ENCODE data around the gene NR1H2.
"Not testable (repeated sequence)": the region's sequence is repeated elsewhere in the genome, so short reads cannot be mapped to it uniquely, and the experiment has no call there.

Gene NR1H2

DNA sequence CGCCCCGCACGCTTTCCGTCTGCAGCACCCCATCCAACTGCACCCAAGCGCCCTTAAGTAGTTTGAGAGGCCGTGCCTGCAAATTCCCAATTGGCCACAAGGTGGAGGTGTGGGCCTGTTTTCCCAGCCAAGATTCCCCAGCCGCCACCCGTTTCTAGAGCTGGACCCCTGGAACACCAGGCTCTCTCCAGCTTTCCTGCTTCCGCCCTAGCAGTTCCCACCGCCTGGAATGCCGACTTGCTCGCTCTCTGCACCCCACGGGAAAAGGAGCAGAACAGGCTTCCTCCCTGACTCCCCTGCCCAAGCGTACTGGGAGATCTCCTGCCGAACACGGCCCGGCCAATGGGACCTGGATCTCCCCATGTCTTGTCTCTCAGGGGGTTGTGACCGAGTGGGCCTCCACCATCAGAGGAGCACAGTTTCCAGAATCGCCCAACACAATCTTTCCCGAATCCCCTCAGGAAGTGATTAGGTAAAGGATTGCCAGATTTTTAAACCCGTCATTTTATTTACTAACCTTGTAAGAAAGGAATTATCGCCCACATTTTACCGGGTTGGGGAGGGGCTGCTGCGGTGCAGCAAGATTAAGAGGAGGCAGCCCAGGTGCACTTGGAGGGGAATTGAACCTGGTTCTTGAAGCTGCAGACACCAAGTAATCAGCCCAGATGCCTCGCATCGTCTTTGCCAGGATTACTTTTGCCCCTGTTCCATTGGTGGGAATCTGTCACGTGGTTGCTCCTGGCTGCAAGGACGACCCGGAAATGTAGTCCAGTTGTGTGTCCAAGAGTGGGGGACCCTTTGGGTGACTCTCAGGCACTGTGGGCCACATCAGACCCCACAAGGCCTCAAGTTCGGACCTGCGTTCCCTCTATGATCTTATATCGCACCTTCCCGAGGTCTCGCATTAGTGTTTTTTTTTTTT is 7.3 kb upstream of the NR1H2 start:
- intact Hi-C loops (cut with DNase I): loop anchor here (1.0 kb wide), 2 partner anchors 92 to 414 kb away; no protein-coding TSS in a partner anchor
- peak; percentile 76 to 97 (median 88) for DNase-seq

DNA sequence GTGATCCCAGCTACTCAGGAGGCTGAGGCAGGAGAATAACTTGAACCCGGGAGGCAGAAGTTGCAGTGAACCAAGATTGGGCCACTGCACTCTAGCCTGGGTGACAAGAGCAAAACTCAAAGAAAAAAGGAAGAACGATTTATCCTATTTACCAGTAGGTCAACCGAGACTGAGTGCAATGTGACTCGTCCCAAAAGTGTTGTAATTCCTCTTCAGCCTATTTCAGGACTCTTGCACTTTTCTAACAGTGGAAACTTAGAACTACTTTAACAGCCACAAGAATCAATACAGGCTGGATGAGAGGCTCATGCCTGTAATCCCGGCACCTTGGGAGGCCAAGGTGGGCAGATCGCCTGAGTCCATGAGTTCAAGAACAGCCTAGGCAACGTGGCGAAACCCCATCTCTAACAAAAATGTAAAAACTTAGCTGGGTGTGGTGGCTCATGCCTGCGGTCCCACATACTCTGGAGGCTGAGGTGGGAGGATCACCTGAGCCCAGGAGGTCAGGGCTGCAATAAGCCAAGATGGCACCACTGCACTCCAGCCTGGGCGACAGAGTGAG is 4.3 kb upstream of the NR1H2 start:
- intact Hi-C loops (cut with DNase I): loop anchor here (10.0 kb wide), 1 partner anchor 553 kb away; no protein-coding TSS in a partner anchor
- peak in 1 of 10 donors; percentile 18 for DNase-seq

DNA sequence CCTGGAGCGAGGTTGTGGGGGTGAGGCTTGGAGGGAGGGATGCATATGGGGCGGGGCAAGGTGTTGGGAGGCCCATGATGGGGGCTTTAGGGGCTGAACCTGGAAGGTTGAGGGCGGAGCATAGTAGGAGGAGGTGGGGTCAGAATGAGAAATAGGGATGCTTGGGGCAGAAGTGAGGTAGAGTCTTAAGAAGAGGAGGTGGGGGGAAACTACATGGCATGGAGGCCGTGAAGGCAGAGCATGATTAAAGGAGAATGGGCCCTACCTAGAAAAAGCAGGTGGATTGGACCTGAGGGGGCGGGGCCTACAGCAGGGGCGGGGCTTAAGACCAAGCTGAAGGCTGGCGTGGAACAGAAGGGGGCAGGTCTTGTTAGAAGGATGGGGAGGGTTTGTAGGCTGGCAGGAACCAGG is 799 bp downstream of the NR1H2 start:
- intact Hi-C loops (cut with DNase I): loop anchor here (10.0 kb wide), 1 partner anchor 548 kb away; no protein-coding TSS in a partner anchor
- peak in 1 of 10 donors; percentile 55 for DNase-seq

DNA sequence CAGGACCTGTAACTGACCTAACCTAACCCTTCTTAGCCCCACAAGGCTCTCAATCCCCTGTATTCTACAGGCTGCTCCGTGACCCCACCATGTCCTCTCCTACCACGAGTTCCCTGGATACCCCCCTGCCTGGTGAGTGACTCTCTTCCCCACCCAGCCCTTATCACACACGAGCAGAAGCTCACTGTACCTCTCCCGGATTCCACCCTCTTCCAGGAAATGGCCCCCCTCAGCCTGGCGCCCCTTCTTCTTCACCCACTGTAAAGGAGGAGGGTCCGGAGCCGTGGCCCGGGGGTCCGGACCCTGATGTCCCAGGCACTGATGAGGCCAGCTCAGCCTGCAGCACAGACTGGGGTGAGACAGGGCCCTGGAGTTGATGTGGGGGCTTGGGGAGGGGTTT is 1.3 kb downstream of the NR1H2 start:
- intact Hi-C loops (cut with DNase I): loop anchor here (10.0 kb wide), 1 partner anchor 547 kb away; no protein-coding TSS in a partner anchor
- DNase-seq: peak in 1 of 10 donors; percentile 53

DNA sequence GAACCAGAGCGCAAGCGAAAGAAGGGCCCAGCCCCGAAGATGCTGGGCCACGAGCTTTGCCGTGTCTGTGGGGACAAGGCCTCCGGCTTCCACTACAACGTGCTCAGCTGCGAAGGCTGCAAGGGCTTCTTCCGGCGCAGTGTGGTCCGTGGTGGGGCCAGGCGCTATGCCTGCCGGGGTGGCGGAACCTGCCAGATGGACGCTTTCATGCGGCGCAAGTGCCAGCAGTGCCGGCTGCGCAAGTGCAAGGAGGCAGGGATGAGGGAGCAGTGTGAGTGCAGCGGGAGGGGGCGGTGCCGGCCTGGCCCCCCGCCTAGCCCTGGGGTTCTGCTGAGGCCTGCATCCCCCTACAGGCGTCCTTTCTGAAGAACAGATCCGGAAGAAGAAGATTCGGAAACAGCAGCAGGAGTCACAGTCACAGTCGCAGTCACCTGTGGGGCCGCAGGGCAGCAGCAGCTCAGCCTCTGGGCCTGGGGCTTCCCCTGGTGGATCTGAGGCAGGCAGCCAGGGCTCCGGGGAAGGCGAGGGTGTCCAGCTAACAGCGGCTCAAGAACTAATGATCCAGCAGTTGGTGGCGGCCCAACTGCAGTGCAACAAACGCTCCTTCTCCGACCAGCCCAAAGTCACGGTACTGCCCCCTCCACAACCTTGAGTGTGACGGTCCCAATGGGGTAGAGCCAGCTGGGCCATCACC is 2.1 kb downstream of the NR1H2 start:
- peak in 1 of 10 donors; percentile 71 for DNase-seq
- intact Hi-C loops (cut with DNase I): loop anchor here (10.0 kb wide), 1 partner anchor 546 kb away; no protein-coding TSS in a partner anchor

DNA sequence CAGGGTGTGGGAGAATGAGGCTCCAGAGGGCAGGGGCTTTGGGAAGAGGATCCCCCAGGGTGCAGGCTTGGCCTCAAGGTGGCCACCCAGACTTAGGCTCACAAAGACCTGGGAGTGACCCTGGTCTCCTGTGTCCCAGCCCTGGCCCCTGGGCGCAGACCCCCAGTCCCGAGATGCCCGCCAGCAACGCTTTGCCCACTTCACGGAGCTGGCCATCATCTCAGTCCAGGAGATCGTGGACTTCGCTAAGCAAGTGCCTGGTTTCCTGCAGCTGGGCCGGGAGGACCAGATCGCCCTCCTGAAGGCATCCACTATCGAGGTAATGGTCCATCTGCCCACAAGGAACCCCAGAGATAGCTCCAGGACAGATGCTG is 2.6 kb downstream of the NR1H2 start:
- intact Hi-C loops (cut with DNase I): loop anchor here (10.0 kb wide), 1 partner anchor 546 kb away; no protein-coding TSS in a partner anchor
- DNase-seq: peak in 1 of 10 donors; percentile 69

DNA sequence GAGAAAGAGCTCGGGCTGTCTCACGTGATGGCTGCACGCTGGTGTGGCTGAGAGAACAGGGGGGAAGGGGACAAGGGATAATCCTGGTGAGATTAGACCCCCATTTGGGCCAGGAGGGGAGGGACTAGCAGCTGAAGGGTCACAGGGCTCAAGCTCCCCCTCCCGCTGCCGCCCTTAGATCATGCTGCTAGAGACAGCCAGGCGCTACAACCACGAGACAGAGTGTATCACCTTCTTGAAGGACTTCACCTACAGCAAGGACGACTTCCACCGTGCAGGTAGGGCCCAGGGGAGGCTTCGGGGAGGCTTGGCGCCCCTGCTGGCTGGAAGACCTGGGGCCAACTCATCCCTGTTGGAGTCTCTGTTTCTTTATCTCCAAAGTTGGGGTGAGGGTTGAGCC is 3.3 kb downstream of the NR1H2 start:
- intact Hi-C loops (cut with DNase I): loop anchor here (10.0 kb wide), 1 partner anchor 545 kb away; no protein-coding TSS in a partner anchor
- DNase-seq: peak in 1 of 10 donors; percentile 54

DNA sequence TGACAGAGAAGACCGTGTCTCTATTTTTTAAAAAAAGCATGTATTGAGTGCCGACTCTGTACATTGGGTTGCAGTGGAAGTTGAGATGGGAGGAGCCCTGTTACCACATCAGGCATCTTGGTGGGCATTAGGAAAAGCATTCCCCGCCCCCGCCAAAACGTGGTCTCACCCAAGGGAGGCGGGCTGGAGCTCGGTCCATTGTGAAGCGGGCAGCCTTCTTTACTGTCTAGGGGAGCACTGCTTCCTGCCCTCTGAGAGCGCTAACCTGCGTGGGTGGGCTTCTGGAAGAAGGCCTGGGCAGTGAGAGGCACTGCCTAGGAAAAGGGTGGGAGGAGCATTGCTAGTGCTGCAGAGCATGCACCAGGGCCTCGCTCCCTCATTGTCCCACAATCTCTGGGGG is 3.9 kb downstream of the NR1H2 start:
- intact Hi-C loops (cut with DNase I): no loop called here

DNA sequence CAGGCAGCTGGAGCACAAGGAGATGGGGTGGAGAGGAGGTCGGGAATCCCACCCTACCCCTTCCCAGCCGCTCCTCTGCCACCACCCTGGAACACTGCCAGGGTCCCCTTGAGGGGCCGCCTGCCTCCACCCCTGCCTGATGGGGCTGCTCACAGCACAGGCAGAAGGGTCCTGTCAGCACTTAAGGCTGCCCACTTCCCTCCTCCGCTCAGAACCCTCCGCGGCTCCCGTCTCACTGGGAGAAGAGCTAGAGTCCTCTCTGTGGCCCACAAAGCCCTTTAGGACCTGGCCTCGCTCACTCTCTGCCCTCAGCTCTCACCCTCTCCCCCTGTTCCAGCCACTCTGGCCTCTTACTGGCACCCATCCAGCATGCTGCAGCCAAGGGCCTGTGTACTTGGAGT is 4.5 kb downstream of the NR1H2 start:
- DNase-seq: no peak
- intact Hi-C loops (cut with DNase I): no loop called here

More for the DNA sequence above, 3.9 kb downstream of the NR1H2 start:
- DNase-seq: no peak

DNA sequence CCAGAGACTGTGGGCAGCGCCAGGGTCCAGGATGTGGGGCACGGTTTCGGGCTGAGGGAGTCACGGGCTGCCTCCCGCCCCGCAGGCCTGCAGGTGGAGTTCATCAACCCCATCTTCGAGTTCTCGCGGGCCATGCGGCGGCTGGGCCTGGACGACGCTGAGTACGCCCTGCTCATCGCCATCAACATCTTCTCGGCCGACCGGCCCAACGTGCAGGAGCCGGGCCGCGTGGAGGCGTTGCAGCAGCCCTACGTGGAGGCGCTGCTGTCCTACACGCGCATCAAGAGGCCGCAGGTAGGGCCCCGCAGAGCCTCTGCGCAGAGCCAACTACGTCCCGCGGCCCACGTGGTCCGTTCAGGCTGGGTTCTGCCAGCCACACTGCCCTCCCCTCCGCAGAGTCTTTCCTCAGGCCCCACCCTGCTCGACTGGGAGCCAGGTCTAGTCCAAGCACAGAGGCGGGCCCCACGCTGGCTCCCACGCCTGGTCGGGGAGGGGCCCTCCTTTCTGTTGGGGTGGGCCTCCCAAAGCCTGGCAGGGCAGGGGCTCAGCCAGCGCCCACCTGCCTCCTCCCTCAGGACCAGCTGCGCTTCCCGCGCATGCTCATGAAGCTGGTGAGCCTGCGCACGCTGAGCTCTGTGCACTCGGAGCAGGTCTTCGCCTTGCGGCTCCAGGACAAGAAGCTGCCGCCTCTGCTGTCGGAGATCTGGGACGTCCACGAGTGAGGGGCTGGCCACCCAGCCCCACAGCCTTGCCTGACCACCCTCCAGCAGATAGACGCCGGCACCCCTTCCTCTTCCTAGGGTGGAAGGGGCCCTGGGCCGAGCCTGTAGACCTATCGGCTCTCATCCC is 5.8 kb downstream of the NR1H2 start:
- intact Hi-C loops (cut with DNase I): no loop called here
- DNase-seq: peak in 1 of 10 donors; percentile 81

DNA sequence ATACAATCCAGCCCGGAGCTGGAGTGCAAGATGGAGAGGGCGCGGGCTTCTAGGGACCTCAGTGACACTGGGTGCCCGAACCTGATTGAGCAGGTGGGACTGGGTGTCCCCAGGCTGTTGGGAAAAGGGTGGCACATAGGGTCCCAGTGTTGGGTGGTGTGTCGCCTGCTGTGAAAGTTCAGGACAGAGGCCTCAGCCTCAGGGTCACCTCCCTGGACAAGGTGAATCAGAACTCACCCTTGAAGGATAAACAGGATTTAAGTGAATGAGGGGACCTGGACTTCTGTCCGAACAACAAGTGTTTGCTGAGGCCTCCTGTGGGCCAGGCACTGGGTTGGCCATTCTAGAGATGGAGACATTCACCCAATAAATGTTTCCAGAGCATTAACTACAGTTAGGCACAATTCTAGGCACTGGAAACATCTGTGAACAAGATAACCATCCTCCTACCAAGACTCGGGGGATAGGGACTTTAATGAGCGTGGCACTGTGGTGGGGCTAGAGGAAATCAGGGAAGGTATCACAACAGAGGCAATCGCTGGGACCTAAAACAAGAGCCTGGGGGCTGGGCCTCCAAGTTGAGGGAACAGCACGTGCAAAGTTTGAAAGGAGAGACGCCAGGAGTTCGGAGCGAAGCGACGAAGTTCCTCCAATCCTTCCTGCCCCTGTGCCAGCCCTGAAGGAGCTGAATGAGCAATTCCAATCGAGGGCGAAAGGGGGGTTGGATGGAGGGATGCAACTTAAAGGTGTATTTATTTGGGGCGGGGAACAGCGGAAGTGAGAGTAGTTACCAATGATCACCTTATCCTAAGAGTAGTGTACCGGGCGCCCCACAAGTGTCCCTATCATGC is 7.0 kb downstream of the NR1H2 start:
- peak in 1 of 10 donors; percentile 65 for DNase-seq
- intact Hi-C loops (cut with DNase I): no loop called here

DNA sequence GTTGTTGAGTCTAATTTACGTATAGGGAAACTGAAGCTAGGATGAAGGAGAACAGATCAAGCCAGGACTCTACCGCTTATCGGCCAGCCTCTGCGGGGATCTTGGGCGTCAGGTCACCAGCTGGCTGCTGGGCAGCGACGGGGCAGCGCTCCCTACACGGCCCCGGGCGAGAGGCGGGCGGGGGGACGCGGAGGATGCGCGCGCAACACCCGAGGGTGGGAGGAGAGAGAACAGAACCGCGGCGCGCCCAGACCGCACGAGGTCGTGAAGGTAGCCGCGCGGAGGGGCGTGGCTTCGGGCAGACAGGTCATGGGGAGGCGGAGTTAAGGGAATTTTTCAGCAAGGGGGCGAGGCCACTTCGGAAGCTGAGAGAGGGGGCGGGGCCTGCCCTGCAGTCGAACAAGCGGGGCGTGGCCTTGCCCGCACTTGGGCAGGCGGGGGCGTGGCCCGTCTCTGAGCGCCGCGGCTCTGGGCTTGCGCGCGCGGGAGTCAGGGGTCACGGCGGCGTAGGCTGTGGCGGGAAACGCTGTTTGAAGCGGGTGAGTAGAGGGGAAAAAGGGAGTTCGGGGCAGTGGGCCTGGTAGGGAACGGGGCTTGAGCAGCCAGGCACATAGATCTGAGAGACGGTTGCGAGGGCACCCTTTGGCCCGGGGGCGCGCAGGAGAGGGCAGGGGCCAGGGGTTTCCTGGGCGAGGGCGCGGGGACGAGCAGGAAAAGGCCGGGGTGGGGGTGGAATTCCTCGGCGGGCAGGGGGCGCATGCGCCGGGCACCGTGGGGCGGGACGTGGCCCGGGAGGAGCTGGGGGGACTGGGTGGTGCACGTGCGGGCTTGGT is 7.8 kb downstream of the NR1H2 start, which contains the start of gene POLD1:
Gene POLD1, plus strand, starts transcription at position 496 of the 833 bp plus-strand sequence. CDS start 14,505 bp downstream, outside the sequence.
- peak; percentile 88 to 99 (median 94) for DNase-seq
- intact Hi-C loops (cut with DNase I): no loop called here

DNA sequence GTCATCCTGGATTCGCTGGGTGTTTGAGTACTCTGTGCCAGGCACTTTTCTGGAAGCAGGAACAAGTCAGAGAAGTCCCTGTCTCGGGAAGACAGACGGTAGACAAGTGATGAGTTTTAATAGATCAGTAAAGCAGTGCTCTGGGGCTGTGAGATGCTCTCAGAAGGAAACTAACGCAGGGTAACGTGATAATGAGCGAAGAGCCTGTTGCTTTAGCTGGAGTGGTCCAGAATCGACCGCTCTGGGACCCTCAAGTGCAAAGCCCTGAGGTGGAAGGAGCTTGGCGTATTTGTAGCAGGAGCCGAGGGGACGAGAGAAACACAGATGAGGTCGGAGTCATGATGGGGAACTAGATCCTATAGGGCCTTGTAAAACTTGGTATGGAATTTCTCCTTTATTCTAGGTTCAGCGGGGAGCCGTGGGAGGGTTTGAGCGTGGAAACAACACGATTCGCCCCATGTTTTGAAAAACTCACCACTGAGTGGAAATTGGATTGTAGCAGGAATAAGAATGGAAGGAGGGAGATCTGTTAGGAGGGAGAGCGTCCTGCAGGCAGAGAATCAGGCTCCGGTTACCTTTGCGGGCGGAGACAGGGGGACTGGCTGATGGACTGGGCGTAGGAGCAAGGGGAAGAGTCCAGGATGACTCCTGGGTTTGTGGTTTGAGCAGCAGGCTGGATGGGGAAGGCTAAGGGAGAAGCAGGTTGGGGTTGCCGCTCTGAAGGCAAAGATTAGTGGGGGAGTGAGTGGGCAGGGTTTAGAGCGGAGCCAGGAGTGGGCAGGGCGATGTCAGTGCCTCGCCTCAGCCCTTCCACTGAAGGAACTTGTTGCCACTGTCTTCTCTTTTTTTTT is 8.7 kb downstream of the NR1H2 start:
- intact Hi-C loops (cut with DNase I): no loop called here

DNA sequence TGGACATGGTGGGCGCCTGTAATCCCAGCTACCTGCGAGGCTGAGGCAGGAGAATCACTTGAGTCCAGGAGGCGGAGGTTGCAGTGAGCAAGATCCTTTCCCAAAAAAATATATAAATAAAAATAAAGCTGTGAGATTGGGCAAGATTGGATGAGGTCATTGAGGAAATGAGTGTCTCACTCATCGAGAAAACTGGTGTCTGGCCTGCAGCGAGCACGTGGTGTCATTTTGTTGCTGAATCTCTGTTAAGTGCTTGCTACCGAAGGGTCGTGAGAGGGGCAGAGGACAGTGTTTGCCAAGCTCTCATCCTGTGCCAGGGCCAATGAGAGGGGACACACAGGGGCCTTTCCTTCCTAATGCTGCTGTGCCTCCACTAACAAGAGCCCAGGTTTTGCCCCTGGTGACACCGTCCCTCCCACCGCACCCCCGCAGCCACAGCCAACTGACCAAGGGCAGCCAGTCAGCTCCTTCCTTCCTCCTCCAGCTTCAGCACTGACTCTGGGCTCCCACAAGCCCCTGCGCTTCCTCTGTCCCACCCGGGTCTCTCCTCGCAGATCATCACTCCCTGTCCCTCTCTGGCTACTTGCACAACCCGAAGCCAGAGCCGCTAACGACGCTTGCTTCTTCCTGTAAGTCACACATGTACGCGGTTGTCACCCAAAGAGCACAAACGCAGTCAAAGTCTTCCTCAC is 11.1 kb downstream of the NR1H2 start:
- intact Hi-C loops (cut with DNase I): no loop called here
- DNase-seq: peak in 6 of 10 donors; percentile 24 to 90 (median 36)

More for the DNA sequence above, 8.7 kb downstream of the NR1H2 start:
- no peak for DNase-seq

DNA sequence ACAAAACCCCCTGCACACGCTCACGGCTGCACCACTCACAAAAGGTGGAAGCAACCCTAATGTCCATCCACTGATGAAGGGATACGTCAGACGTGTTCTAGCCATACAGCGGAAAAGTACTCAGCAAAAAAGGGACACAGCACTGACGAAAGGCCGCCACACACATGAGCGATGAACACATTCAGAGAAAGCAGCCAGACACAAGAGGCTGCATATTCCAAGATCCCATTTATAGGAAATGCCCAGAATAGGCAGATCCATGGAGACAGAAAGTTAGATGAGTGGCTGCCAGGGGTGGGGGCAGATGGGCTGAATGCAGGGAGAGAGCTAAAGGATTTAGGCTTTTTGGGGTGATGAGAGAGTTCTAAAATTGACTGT is 11.6 kb downstream of the NR1H2 start:
- intact Hi-C loops (cut with DNase I): no loop called here
- DNase-seq: peak in 3 of 10 donors; percentile 20 to 53 (median 23)

DNA sequence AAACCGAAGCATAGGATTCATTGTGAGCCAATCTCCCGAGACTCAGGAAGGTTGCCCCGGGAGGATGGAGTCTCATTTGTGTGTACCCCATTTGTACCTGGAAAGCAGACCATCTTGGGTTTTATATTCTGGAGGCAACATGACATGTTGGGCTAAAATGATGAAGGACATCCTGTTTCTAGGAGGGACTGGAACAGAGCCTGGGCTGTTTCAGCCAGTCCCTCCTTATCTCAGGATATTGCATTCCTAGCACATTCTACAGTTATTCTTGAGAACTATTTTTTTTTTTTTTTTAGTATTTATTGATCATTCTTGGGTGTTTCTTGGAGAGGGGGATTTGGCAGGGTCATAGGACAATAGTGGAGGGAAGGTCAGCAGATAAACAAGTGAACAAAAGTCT is 14.0 kb downstream of the NR1H2 start:
- DNase-seq; intact Hi-C loops (cut with DNase I): not testable (repeated sequence)

Data from posterior cingulate gyrus (tissue), 11 donors.